Endothelial cell of umbilical vein (primary cell): ENCODE measurements around the gene NMRAL1. TPM values are rescaled to one million over a fixed set of nuclear protein-coding genes. Genes with fewer than 3 reads are reported as not detected.

Experiments
- BruUV-seq: library from RNA; stranded (reverse); fragments of 400-500 nt; replicated peaks from 2 replicates; lab custom pipeline; 2021; lab: Mats Ljungman, UMichigan
- CTCF ChIA-PET: fragments of 300-600, 350-600 bp; sonication (Branson Sonifier 250); formaldehyde crosslinking; loops from one replicate; lab custom pipeline; 2021; ENCODE audit warnings: antibody characterized with exemption, inconsistent platforms; lab: Charles Lee
- POLR2A ChIA-PET: fragments of 300-600, 350-600 bp; sonication (Branson Sonifier 250); formaldehyde crosslinking; loops from one replicate; lab custom pipeline; 2021; ENCODE audit warnings: antibody characterized with exemption, inconsistent platforms; lab: Charles Lee
- DNase-seq: peaks from one replicate; pipeline ENCODE4 v3.0.0-alpha.2; 2011; ENCODE audit warnings: low read depth, low spot score
- FAIRE-seq: peaks from 2 replicates; lab custom pipeline; 2011; peaks lifted over from hg19 to GRCh38; lab: Jason Lieb, UNC
- H2AFZ ChIP-seq: 2 replicates; pipeline ENCODE4 v1.6.0; 2012; ENCODE audit warnings: low read depth, low read length, control low read depth, inconsistent platforms
- H3K27ac ChIP-seq: 2 replicates; pipeline ENCODE4 v1.5.1; 2011; ENCODE audit warnings: low read depth, mild to moderate bottlenecking, control low read depth, low read length, moderate library complexity; ENCODE audit not compliant: insufficient read depth
- H3K27me3 ChIP-seq, 2 experiments: 2 replicates each; pipeline versions ENCODE4 v1.6.0 to v1.6.1; 2011; ENCODE audit warnings: low read length in 2 of 2, mixed read lengths in 1 of 2; ENCODE audit not compliant: control insufficient read depth in 2 of 2, insufficient read depth in 2 of 2
- H3K36me3 ChIP-seq, 2 experiments: 2 replicates in 1 of 2; 3 replicates in 1 of 2; pipeline ENCODE4 v1.5.1; 2011; ENCODE audit warnings: low read length in 2 of 2, mild to moderate bottlenecking in 1 of 2, moderate library complexity in 1 of 2; ENCODE audit not compliant: control insufficient read depth in 2 of 2, insufficient read depth in 2 of 2; ENCODE audit errors: extremely low read depth in 1 of 2
- H3K4me1 ChIP-seq: 3 replicates; pipeline ENCODE4 v1.5.1; 2011; ENCODE audit warnings: mild to moderate bottlenecking, low read length; ENCODE audit not compliant: control insufficient read depth, insufficient read depth; ENCODE audit errors: extremely low read depth
- H3K4me2 ChIP-seq: 2 replicates; pipeline ENCODE4 v1.6.1; 2011; ENCODE audit warnings: low read length, control low read depth, mixed read lengths; ENCODE audit not compliant: insufficient read depth
- H3K4me3 ChIP-seq, 3 experiments: fragments of 200-600 bp in 1 of 3; sonication (generic), shearing (Covaris generic) in 1 of 3; replicated peaks in 1 of 3; 2 replicates each; pipeline ENCODE4 v1.5.1; 2011 to 2016; ENCODE audit warnings: control low read depth in 3 of 3, low read length in 3 of 3, mild to moderate bottlenecking in 2 of 3, inconsistent platforms in 1 of 3, low read depth in 1 of 3, moderate library complexity in 1 of 3; ENCODE audit not compliant: insufficient read depth in 1 of 3
- H3K79me2 ChIP-seq: 2 replicates; pipeline ENCODE4 v1.6.0; 2012; ENCODE audit warnings: low read length, inconsistent platforms; ENCODE audit not compliant: control insufficient read depth, insufficient read depth
- H3K9ac ChIP-seq: replicated peaks from 2 replicates; pipeline ENCODE3; 2011; ENCODE audit warnings: low read length, control low read depth; ENCODE audit not compliant: insufficient read depth; ENCODE audit errors: extremely low read depth
- H3K9me1 ChIP-seq: replicated peaks from 3 replicates; pipeline ENCODE4 v1.6.0; 2011; ENCODE audit warnings: mild to moderate bottlenecking, low read length; ENCODE audit not compliant: control insufficient read depth, insufficient read depth; ENCODE audit errors: extremely low read depth
- H3K9me3 ChIP-seq: replicated peaks from 2 replicates; pipeline ENCODE4 v1.5.1; 2012; ENCODE audit warnings: low read length, inconsistent platforms; ENCODE audit not compliant: control insufficient read depth, insufficient read depth
- H4K20me1 ChIP-seq: replicated peaks from 2 replicates; pipeline ENCODE3; 2011; ENCODE audit warnings: mild to moderate bottlenecking, low read length; ENCODE audit not compliant: control insufficient read depth, insufficient read depth; ENCODE audit errors: extremely low read depth
- EZH2 ChIP-seq: IDR thresholded peaks from 2 replicates; pipeline ENCODE4 v1.6.1; 2012; ENCODE audit warnings: borderline replicate concordance, low read depth, mild to moderate bottlenecking, moderate library complexity, low read length, inconsistent platforms; ENCODE audit not compliant: severe bottlenecking
- FOS ChIP-seq: IDR thresholded peaks from 2 replicates; pipeline ENCODE4 v1.6.1; 2011; ENCODE audit warnings: mild to moderate bottlenecking, low read length, moderate library complexity, borderline replicate concordance; ENCODE audit not compliant: insufficient read depth
- GATA2 ChIP-seq: IDR thresholded peaks from 2 replicates; pipeline ENCODE4 v1.7.0; 2011; ENCODE audit warnings: low read depth, mild to moderate bottlenecking, moderate library complexity, mixed read lengths, low read length; ENCODE audit not compliant: insufficient read length, insufficient read depth
- JUN ChIP-seq: IDR thresholded peaks from 2 replicates; pipeline ENCODE4 v1.6.1; 2011; ENCODE audit warnings: borderline replicate concordance, low read depth; ENCODE audit not compliant: insufficient read length, insufficient read depth
- MAX ChIP-seq: IDR thresholded peaks from 2 replicates; pipeline ENCODE4 v1.6.1; 2011; ENCODE audit not compliant: insufficient read depth, insufficient read length
- MYC ChIP-seq: IDR thresholded peaks from one replicate; pipeline ENCODE4 v1.6.1; 2011; ENCODE audit warnings: mild to moderate bottlenecking, low read depth, low read length
- POLR2A ChIP-seq: IDR thresholded peaks from 2 replicates; pipeline ENCODE4 v1.6.1; 2012; ENCODE audit warnings: low read depth, mild to moderate bottlenecking, control low read depth, low read length
- POLR2AphosphoS5 ChIP-seq: IDR thresholded peaks from 2 replicates; pipeline ENCODE4 v1.6.1; 2012; ENCODE audit warnings: low read depth, mild to moderate bottlenecking, control low read depth, low read length, moderate library complexity; ENCODE audit not compliant: insufficient read depth
- dilution Hi-C: fragments of 300-500 bp; cut with MboI; formaldehyde crosslinking; loops from one replicate; pipeline ENCODE4 v1.15.0; 2019; ENCODE audit warnings: low sequenced_read_pairs; ENCODE audit not compliant: extremely low pct_ligation_motif_present
- intact Hi-C: fragments of 100-400 bp; cut with micrococcal nuclease; formaldehyde crosslinking; loops from one replicate; pipeline ENCODE4 v1.10.0; 2022
- polyA plus RNA-seq, 4 experiments: library from polyadenylated mRNA; depleted of rRNA in 3 of 4; stranded (reverse) in 3 of 4; unstranded in 1 of 4; fragments of >200 nt; gene quantifications; 2 replicates each; pipeline versions ENCODE4 v1.2.1 to v1.2.3, GENCODE V29; 2011 to 2012; ENCODE audit warnings: missing spikeins in 1 of 4
- total RNA-seq: library from RNA; stranded (reverse); gene quantifications from 2 replicates; pipeline ENCODE4 v1.2.3, GENCODE V29; 2021
- TF ChIP-seq, protein P1 (sequence below), 2 donors: IDR thresholded peaks; 1 replicate in 1 of 2; 2 replicates in 1 of 2; pipeline ENCODE4 v1.5.1; 2011; ENCODE audit warnings: low read length in 2 of 2, mild to moderate bottlenecking in 2 of 2, moderate library complexity in 2 of 2, control low read depth in 1 of 2, inconsistent platforms in 1 of 2, low read depth in 1 of 2; ENCODE audit not compliant: insufficient read depth in 1 of 2; ENCODE audit errors: extremely low read depth in 1 of 2

NMRAL1 gene
- total and polyA plus RNA-seq, 2 donors (not counting 3 experiments of a cell fraction or from before 2014, with no cell fraction given) = 48.0 to 84.4 TPM

DNA sequence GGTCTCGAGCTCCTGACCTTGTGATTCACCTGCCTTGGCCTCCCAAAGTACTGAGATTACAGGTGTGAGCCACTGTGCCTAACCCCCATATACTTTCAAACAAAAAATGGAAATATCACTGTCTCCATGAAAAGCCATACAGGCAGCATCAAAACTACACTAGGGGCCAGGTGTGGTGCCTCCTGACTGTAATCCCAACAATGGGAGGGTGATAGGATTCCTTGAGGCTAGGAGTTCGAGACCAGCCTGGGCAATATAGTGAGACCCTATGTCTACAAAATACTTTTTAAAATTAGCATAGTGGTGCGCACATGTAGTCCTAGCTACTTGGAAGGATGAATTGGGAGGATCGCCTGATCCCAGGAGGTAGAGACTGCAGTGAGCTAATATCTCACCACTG lies 17.5 kb upstream of the NMRAL1 start:
- peaks cover 26% of the 10 kb centered on the region for H3K4me1 ChIP-seq
- no TSS peak for BruUV-seq
- H3K27me3 ChIP-seq = no peaks in the 10 kb centered on the region
- H2AFZ ChIP-seq = no peak overlapping the region
- peaks cover 2 to 7% of the 10 kb centered on the region in 2 experiments for H3K36me3 ChIP-seq
- no peaks in the 10 kb centered on the region for H3K9me1 ChIP-seq
- TF ChIP-seq MYC = no peak
- TF ChIP-seq, protein P1, sequence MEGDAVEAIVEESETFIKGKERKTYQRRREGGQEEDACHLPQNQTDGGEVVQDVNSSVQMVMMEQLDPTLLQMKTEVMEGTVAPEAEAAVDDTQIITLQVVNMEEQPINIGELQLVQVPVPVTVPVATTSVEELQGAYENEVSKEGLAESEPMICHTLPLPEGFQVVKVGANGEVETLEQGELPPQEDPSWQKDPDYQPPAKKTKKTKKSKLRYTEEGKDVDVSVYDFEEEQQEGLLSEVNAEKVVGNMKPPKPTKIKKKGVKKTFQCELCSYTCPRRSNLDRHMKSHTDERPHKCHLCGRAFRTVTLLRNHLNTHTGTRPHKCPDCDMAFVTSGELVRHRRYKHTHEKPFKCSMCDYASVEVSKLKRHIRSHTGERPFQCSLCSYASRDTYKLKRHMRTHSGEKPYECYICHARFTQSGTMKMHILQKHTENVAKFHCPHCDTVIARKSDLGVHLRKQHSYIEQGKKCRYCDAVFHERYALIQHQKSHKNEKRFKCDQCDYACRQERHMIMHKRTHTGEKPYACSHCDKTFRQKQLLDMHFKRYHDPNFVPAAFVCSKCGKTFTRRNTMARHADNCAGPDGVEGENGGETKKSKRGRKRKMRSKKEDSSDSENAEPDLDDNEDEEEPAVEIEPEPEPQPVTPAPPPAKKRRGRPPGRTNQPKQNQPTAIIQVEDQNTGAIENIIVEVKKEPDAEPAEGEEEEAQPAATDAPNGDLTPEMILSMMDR (IDR thresholded peaks at IDR 0.05; ENCODE audit: extremely low read depth in 1 of 2, insufficient read depth in 1 of 2, low read depth in 1 of 2, low read length in 2 of 2) = no peak
- TF ChIP-seq MAX = no peak
- TF ChIP-seq FOS = no peak
- TF ChIP-seq POLR2A = no peak
- no peak for TF ChIP-seq EZH2
- TF ChIP-seq JUN = no peak
- TF ChIP-seq POLR2AphosphoS5 = no peak
- TF ChIP-seq GATA2 = no peak
- no peak overlapping the region for H3K4me2 ChIP-seq
- no peak overlapping the region for H3K27ac ChIP-seq
- H4K20me1 ChIP-seq = no peaks in the 10 kb centered on the region
- dilution Hi-C loops (no loop called here), intact Hi-C loops (no loop called here)
- H3K79me2 ChIP-seq = peaks cover 41% of the 10 kb centered on the region
- DNase-seq = no peak
- FAIRE-seq = no peak
- no peak overlapping the region for H3K4me3 ChIP-seq
- H3K9ac ChIP-seq = no peak overlapping the region
- CTCF ChIA-PET = no interaction called here
- POLR2A ChIA-PET = no interaction called here
- no peaks in the 10 kb centered on the region for H3K9me3 ChIP-seq
